B cell (primary cell): ENCODE measurements around the gene NFASC. TPM values are rescaled to one million over a fixed set of nuclear protein-coding genes. Genes with fewer than 3 reads are reported as not detected.

ENCODE experiments used
- ATAC-seq: fragments of 200-7000 bp; cut with Tn5 transposase; one replicate; pipeline ENCODE4 v1.10.0; 2021; ENCODE audit warnings: low read depth, mild to moderate bottlenecking, moderate number of reproducible peaks, moderate library complexity
- CTCF ChIA-PET: fragments of 350-600 bp; sonication (Branson Sonifier 250); formaldehyde crosslinking; loops from one replicate; lab custom pipeline; 2021; ENCODE audit warnings: antibody characterized with exemption, inconsistent platforms; lab: Charles Lee
- POLR2A ChIA-PET: fragments of 350-600 bp; sonication (Branson Sonifier 250); formaldehyde crosslinking; loops from one replicate; lab custom pipeline; 2021; ENCODE audit warnings: antibody characterized with exemption; lab: Charles Lee
- DNase-seq: peaks from one replicate; pipeline ENCODE4 v3.0.0; 2013
- H2AFZ ChIP-seq: 2 replicates; pipeline ENCODE4 v1.6.1; 2012; ENCODE audit warnings: mild to moderate bottlenecking, low read depth, low read length; ENCODE audit not compliant: insufficient read depth, poor library complexity, severe bottlenecking
- H3K27ac ChIP-seq, 2 donors: 1 replicate in 1 of 2; 2 replicates in 1 of 2; pipeline ENCODE4 v1.5.1; 2012 to 2013; ENCODE audit warnings: low read length in 2 of 2, mild to moderate bottlenecking in 2 of 2, moderate library complexity in 1 of 2
- H3K27me3 ChIP-seq, 4 experiments: fragments of 200-600 bp in 1 of 4; sonication (generic) in 1 of 4; replicated peaks in 1 of 4; 1 replicate in 2 of 4; 2 replicates in 2 of 4; pipeline versions ENCODE4 v1.6.1 to v1.7.0; 2013 to 2016; ENCODE audit warnings: low read length in 3 of 4, mild to moderate bottlenecking in 2 of 4, mixed read lengths in 1 of 4, moderate library complexity in 1 of 4; ENCODE audit not compliant: insufficient read depth in 4 of 4, control insufficient read depth in 3 of 4; ENCODE audit errors: control extremely low read depth in 1 of 4
- H3K36me3 ChIP-seq, 2 experiments: replicated peaks in 1 of 2; 1 replicate in 1 of 2; 2 replicates in 1 of 2; pipeline versions ENCODE4 v1.6.1 to v1.7.1; 2013; ENCODE audit warnings: low read length in 1 of 2; ENCODE audit not compliant: insufficient read depth in 2 of 2, control insufficient read depth in 1 of 2; ENCODE audit errors: control extremely low read depth in 1 of 2, extremely low read depth in 1 of 2
- H3K4me1 ChIP-seq, 2 donors: fragments of 200-600 bp in 1 of 2; sonication (generic) in 1 of 2; 1 replicate in 1 of 2; 2 replicates in 1 of 2; pipeline versions ENCODE4 v1.5.1 to v1.6.1; 2013 to 2017; ENCODE audit warnings: low read length in 2 of 2; ENCODE audit not compliant: control insufficient read depth in 2 of 2, insufficient read depth in 2 of 2
- H3K4me2 ChIP-seq: replicated peaks from 2 replicates; pipeline ENCODE3; 2012; ENCODE audit warnings: mild to moderate bottlenecking, low read depth, low read length; ENCODE audit not compliant: poor library complexity, severe bottlenecking
- H3K4me3 ChIP-seq, 5 experiments: fragments of 200-600 bp in 1 of 5; sonication (generic) in 1 of 5; 1 replicate in 3 of 5; 2 replicates in 2 of 5; pipeline versions ENCODE4 v1.5.1 to v1.7.0; 2011 to 2016; ENCODE audit warnings: low read length in 4 of 5, mild to moderate bottlenecking in 4 of 5, low read depth in 2 of 5, control low read depth in 1 of 5, moderate library complexity in 1 of 5; ENCODE audit not compliant: insufficient read depth in 1 of 5; ENCODE audit errors: control extremely low read depth in 1 of 5, extremely low read depth in 1 of 5
- H3K79me2 ChIP-seq: fragments of 200-600 bp; sonication (generic); one replicate; pipeline ENCODE4 v1.6.0; 2016; ENCODE audit warnings: low read length; ENCODE audit not compliant: control insufficient read depth, insufficient read depth
- H3K9ac ChIP-seq: fragments of 200-600 bp; sonication (generic); 2 replicates; pipeline ENCODE4 v1.6.1; 2017; ENCODE audit warnings: mild to moderate bottlenecking, low read length, moderate library complexity
- H3K9me3 ChIP-seq, 3 donors: one replicate each; pipeline versions ENCODE4 v1.6.1 to v1.7.1; 2013; ENCODE audit warnings: low read length in 2 of 3; ENCODE audit not compliant: control insufficient read depth in 2 of 3, insufficient read depth in 1 of 3; ENCODE audit errors: control extremely low read depth in 1 of 3
- H4K20me1 ChIP-seq: 2 replicates; pipeline ENCODE4 v1.6.0; 2012; ENCODE audit warnings: mild to moderate bottlenecking, low read length; ENCODE audit not compliant: insufficient read depth, control insufficient read depth, poor library complexity, severe bottlenecking
- H3K27ac Mint-ChIP-seq: one replicate; pipeline ENCODE4 v1.8.0; 2021; ENCODE audit warnings: mixed read lengths
- H3K27me3 Mint-ChIP-seq: one replicate; pipeline ENCODE4 v1.8.0; 2021; ENCODE audit warnings: mixed read lengths
- H3K4me1 Mint-ChIP-seq: one replicate; pipeline ENCODE4 v1.8.0; 2021; ENCODE audit warnings: mixed read lengths
- H3K4me3 Mint-ChIP-seq: one replicate; pipeline ENCODE4 v1.8.0; 2021; ENCODE audit warnings: mixed read lengths
- H3K9me3 Mint-ChIP-seq: one replicate; pipeline ENCODE4 v1.8.0; 2022; ENCODE audit warnings: mixed read lengths; ENCODE audit not compliant: insufficient read depth
- EZH2 ChIP-seq: IDR thresholded peaks from 2 replicates; pipeline ENCODE4 v1.6.1; 2012; ENCODE audit warnings: borderline replicate concordance, low read depth, mild to moderate bottlenecking, moderate library complexity, low read length; ENCODE audit not compliant: insufficient read depth, poor library complexity, severe bottlenecking
- WGBS: methylation state at CpG from one replicate; pipeline ENCODE4 v1.1.5; 2013; ENCODE audit warnings: missing lambda C conversion rate; ENCODE audit not compliant: insufficient coverage; 5-methylcytosine and 5-hydroxymethylcytosine counted together
- intact Hi-C: fragments of 100-400 bp; cut with micrococcal nuclease; formaldehyde crosslinking; loops from one replicate; pipeline ENCODE4 v1.10.0; 2022
- polyA plus RNA-seq: library from polyadenylated mRNA; depleted of rRNA; stranded (reverse); fragments of >200 nt; gene quantifications from 2 replicates; pipeline ENCODE4 v1.2.3, GENCODE V29; 2012
- total RNA-seq, 2 donors: library from RNA; stranded (reverse); fragments of 120-200 nt in 1 of 2; gene quantifications; 1 replicate in 1 of 2; 2 replicates in 1 of 2; pipeline versions ENCODE4 v1.2.3 to v1.2.4, GENCODE V29; 2013 to 2022
- TF ChIP-seq, protein P1 (sequence below): fragments of 200-600 bp; IDR thresholded peaks from one replicate; pipeline ENCODE4 v1.8.0; 2022; ENCODE audit warnings: antibody characterized with exemption, mild to moderate bottlenecking

NFASC gene
- total and polyA plus RNA-seq, 2 donors (not counting 1 experiment from before 2014, with no cell fraction given), result 0.06 to 0.39 TPM

DNA sequence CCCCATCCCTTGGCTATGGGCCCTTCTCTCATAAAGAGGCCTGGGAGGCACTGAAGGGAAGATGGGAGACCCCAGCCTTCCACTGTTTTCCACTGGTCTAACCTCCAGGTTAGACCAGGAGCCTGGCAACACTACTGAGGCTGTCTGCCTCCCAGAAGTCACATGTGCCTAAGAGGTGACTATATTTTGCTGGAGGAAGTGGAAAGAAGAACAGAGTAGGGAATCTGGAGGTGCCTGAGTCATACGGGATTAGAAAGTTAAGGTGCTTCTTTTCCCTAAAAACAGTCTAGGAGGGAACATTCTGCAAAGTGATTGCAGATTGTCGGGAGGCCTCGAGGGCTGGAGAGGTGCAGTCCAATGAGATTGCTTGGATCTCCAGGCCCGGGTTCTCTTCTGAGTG, 4.6 kb downstream of the NFASC start:
- Histone ChIP-seq H3K79me2 (no peaks in the 10 kb centered on the region), H3K4me2 (no peak overlapping the region), H3K9ac (no peak overlapping the region), H3K27me3 (peaks cover 0 to 12% (median 0%) of the 10 kb centered on the region in 4 experiments), H3K4me3 (no peak overlapping the region), H2AFZ (no peak overlapping the region), H3K4me1 (no peaks in the 10 kb centered on the region), H3K36me3 (no peaks in the 10 kb centered on the region), H3K27ac (no peak overlapping the region), H3K9me3 (no peaks in the 10 kb centered on the region), H4K20me1 (no peaks in the 10 kb centered on the region)
- Mint-ChIP-seq H3K4me3 (no peak overlapping the region), H3K9me3 (no peaks in the 10 kb centered on the region), H3K27ac (no peak overlapping the region), H3K4me1 (no peaks in the 10 kb centered on the region), H3K27me3 (peaks cover 33% of the 10 kb centered on the region)
- ChIA-PET CTCF (no interaction called here), POLR2A (no interaction called here)
- intact Hi-C loops, result no loop called here
- TF ChIP-seq EZH2, result no peak
- TF ChIP-seq, protein P1, sequence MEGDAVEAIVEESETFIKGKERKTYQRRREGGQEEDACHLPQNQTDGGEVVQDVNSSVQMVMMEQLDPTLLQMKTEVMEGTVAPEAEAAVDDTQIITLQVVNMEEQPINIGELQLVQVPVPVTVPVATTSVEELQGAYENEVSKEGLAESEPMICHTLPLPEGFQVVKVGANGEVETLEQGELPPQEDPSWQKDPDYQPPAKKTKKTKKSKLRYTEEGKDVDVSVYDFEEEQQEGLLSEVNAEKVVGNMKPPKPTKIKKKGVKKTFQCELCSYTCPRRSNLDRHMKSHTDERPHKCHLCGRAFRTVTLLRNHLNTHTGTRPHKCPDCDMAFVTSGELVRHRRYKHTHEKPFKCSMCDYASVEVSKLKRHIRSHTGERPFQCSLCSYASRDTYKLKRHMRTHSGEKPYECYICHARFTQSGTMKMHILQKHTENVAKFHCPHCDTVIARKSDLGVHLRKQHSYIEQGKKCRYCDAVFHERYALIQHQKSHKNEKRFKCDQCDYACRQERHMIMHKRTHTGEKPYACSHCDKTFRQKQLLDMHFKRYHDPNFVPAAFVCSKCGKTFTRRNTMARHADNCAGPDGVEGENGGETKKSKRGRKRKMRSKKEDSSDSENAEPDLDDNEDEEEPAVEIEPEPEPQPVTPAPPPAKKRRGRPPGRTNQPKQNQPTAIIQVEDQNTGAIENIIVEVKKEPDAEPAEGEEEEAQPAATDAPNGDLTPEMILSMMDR, result no peak
- no peak for DNase-seq
- 79% methylated on average over 3 of the region's 4 CpGs for WGBS
- no peak for ATAC-seq

DNA sequence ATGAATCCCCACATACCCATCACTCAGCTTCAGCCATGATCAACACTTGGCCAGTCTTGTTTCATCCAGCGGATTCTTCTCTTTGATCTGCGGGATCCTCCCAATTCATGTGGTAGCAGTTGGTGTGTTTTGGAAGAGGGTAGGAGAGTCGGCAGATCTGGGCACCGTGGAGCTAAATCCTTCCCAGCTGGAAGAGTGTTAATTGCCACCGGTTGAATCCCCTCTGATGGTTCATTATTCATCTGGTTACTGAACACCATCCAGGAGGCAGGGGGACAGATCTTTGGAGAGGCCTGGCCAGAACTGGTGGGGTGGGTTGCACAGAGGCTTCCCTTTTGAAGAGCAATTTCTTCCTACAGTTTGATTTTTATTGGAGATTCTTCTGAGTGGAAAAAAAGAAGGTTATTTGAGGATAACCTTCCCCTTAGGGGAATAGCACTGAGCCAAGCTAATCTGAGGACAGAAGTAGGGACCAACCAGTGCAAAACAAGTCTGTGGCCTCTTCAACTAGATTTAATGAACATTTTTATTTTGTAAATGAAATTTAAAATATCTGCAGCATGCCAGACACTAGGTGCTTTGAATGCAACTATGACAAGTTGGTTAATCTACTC, 8.1 kb downstream of the NFASC start:
- ChIA-PET POLR2A (no interaction called here), CTCF (no interaction called here)
- Histone ChIP-seq H3K9me3 (no peaks in the 10 kb centered on the region), H3K79me2 (no peaks in the 10 kb centered on the region), H3K27ac (no peak overlapping the region), H3K9ac (no peak overlapping the region), H3K27me3 (peaks cover 0 to 12% (median 0%) of the 10 kb centered on the region in 4 experiments), H3K4me1 (no peaks in the 10 kb centered on the region), H4K20me1 (no peaks in the 10 kb centered on the region), H3K4me3 (no peak overlapping the region), H3K36me3 (no peaks in the 10 kb centered on the region), H3K4me2 (no peak overlapping the region), H2AFZ (no peak overlapping the region)
- WGBS, result no CpG with 5 or more reads among the region's 5 CpGs
- ATAC-seq (no peak), DNase-seq (no peak)
- Mint-ChIP-seq H3K4me3 (no peak overlapping the region), H3K9me3 (no peaks in the 10 kb centered on the region), H3K4me1 (no peaks in the 10 kb centered on the region), H3K27me3 (peaks cover 33% of the 10 kb centered on the region), H3K27ac (no peak overlapping the region)
- intact Hi-C loops, result no loop called here
- TF ChIP-seq, protein P1, result no peak
- no peak for TF ChIP-seq EZH2
